SH-SY5Y (cell line): ENCODE results near the gene CNKSR3.

Source experiments
- GATA2 ChIP-seq: IDR thresholded peaks from 2 replicates; pipeline ENCODE4 v1.6.1; 2011; ENCODE audit warnings: mild to moderate bottlenecking, low read depth, low read length
- GATA3 ChIP-seq: IDR thresholded peaks from 2 replicates; pipeline ENCODE4 v1.6.1; 2011; ENCODE audit warnings: low read depth, mild to moderate bottlenecking, low read length, moderate library complexity

GRCh38 chr6:154384191-154384590, 126.3 kb downstream of the CNKSR3 start:
- TF ChIP-seq GATA2 (no peak), GATA3 (no peak)
